Measurements from ENCODE around the gene NDUFC2. TPM values are rescaled to one million over a fixed set of nuclear protein-coding genes. Genes with fewer than 3 reads are reported as not detected.

Gene NDUFC2
- total and polyA plus RNA-seq, 2 of the 13 experiments (the other 11 are each of a cell fraction or from before 2014, with no cell fraction given), result 256 to 363 TPM

DNA sequence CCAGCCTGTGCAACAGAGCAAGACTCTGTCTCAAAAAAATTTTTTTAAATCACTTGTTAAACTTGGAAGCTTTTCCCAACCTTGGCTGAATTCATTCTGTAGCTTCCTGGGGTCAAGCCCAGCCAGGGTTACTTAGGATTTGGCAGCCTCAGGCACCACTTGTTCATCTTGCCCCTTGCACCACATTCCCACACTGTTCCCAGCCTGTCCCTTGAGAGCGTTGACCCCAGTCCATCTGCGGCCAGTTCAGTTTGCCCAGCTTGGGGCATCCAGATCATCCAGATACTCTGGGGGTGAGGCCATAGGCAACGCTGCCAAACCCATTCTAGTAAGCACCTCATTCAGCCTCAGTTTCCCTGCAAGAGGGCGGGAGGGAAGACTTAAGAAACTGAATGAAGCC, 24.7 kb downstream of the NDUFC2 start:
- no peak for FAIRE-seq
- no TSS peak for BruUV-seq (replicated peaks)
- no peak for ATAC-seq
- Histone ChIP-seq H3K79me2 (ENCODE audit: insufficient read depth, low read length) (no peaks in the 10 kb centered on the region), H3K4me3 (replicated peaks in 1 of 3; ENCODE audit: insufficient read depth in 1 of 3, low read depth in 2 of 3, low read length in 3 of 3) (no peak overlapping the region), H3K36me3 (replicated peaks in 1 of 2; ENCODE audit: control insufficient read depth in 1 of 2, insufficient read depth in 2 of 2, low read length in 2 of 2) (no peaks in the 10 kb centered on the region), H3K27me3 (ENCODE audit: control insufficient read depth in 1 of 2, insufficient read depth in 2 of 2, low read length in 2 of 2) (no peaks in the 10 kb centered on the region), H3K9ac (ENCODE audit: insufficient read depth, low read depth, low read length) (no peak overlapping the region), H3K4me1 (ENCODE audit: insufficient read depth, low read length) (peaks cover 62% of the 10 kb centered on the region), H3K4me2 (ENCODE audit: low read depth, low read length) (no peak overlapping the region), H4K20me1 (ENCODE audit: insufficient read depth, low read length) (no peaks in the 10 kb centered on the region), H3K27ac (ENCODE audit: extremely low read length, insufficient read depth, low read length) (no peak overlapping the region), H3K9me3 (ENCODE audit: low read length) (no peaks in the 10 kb centered on the region), H2AFZ (ENCODE audit: low read length) (no peak overlapping the region)
- TF ChIP-seq KLF13 (CRISPR knock-in tag; IDR thresholded peaks at IDR 0.05) (no peak), ZNF558 (CRISPR knock-in tag; IDR thresholded peaks at IDR 0.05; ENCODE audit: borderline replicate concordance) (no peak), RAD21 (CRISPR knock-in tag; IDR thresholded peaks at IDR 0.05) (no peak), KLF15 (CRISPR knock-in tag; IDR thresholded peaks at IDR 0.05; ENCODE audit: borderline replicate concordance) (no peak), ZNF761 (CRISPR knock-in tag; conservative IDR thresholded peaks at IDR 0.05) (no peak), HES4 (CRISPR knock-in tag; IDR thresholded peaks at IDR 0.05; ENCODE audit: borderline replicate concordance) (no peak)
- TF ChIP-seq, protein P1, sequence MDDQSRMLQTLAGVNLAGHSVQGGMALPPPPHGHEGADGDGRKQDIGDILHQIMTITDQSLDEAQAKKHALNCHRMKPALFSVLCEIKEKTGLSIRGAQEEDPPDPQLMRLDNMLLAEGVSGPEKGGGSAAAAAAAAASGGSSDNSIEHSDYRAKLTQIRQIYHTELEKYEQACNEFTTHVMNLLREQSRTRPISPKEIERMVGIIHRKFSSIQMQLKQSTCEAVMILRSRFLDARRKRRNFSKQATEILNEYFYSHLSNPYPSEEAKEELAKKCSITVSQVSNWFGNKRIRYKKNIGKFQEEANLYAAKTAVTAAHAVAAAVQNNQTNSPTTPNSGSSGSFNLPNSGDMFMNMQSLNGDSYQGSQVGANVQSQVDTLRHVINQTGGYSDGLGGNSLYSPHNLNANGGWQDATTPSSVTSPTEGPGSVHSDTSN (CRISPR knock-in tag; IDR thresholded peaks at IDR 0.05; ENCODE audit: borderline replicate concordance), result no peak
- TF ChIP-seq, protein P2, sequence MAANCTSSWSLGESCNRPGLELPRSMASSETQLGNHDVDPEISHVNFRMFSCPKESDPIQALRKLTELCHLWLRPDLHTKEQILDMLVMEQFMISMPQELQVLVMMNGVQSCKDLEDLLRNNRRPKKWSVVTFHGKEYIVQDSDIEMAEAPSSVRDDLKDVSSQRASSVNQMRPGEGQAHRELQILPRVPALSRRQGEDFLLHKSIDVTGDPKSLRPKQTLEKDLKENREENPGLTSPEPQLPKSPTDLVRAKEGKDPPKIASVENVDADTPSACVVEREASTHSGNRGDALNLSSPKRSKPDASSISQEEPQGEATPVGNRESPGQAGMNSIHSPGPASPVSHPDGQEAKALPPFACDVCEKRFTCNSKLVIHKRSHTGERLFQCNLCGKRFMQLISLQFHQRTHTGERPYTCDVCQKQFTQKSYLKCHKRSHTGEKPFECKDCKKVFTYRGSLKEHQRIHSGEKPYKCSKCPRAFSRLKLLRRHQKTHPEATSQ (CRISPR knock-in tag; IDR thresholded peaks at IDR 0.05; ENCODE audit: borderline replicate concordance), result no peak
- ChIA-PET POLR2A (interaction anchor here (0.8 to 2.8 kb wide), 2 partner anchors 24 to 85 kb away, joined by 3 to 9 read pairs; partner anchors contain the start of genes ALG8 and NDUFC2), CTCF (ENCODE audit: low intra/inter-chr PET ratio, low total read pairs) (no interaction called here)
- intact Hi-C loops (cut with micrococcal nuclease; ENCODE audit: unreplicated experiment), result no loop called here
- in situ Hi-C loops (cut with HindIII; ENCODE audit: extremely low pct_ligation_motif_present, low pct_unique_long_range_greater_than_20kb), result no loop called here
- 82% methylated on average over 3 of the region's 4 CpGs for WGBS (ENCODE audit: low lambda C conversion rate)
- no peak for DNase-seq (ENCODE audit: low spot score)
